Left ventricle myocardium superior (tissue), 1 donor: ENCODE results near the gene LRMDA. TPM values are rescaled to one million over a fixed set of nuclear protein-coding genes. Genes with fewer than 3 reads are reported as not detected.

Experiments
- ATAC-seq: fragments of 200-7000 bp; cut with Tn5 transposase; one replicate; pipeline ENCODE4 v1.9.1; 2020; ENCODE audit warnings: mild to moderate bottlenecking, moderate library complexity
- DNase-seq: peaks from one replicate; pipeline ENCODE4 v3.0.0-alpha.2; 2020
- intact Hi-C: fragments of 100-400 bp; cut with micrococcal nuclease; formaldehyde crosslinking; loops from one replicate; pipeline ENCODE4 v1.11.0; 2022
- total RNA-seq: library from RNA; stranded (reverse); fragmentation: NEBNext Ultra II Directional; extraction: Animal tissue kit (Norgen Biotek cat#: 25700); gene quantifications from one replicate; pipeline ENCODE4 v1.2.1, GENCODE V29; 2021
- donor health status: DM: no; HTN: yes; CAD: no; lungs with severe emphysema.

LRMDA gene
- total RNA-seq, 1 donor from 2014 or later, result 23.1 TPM

DNA sequence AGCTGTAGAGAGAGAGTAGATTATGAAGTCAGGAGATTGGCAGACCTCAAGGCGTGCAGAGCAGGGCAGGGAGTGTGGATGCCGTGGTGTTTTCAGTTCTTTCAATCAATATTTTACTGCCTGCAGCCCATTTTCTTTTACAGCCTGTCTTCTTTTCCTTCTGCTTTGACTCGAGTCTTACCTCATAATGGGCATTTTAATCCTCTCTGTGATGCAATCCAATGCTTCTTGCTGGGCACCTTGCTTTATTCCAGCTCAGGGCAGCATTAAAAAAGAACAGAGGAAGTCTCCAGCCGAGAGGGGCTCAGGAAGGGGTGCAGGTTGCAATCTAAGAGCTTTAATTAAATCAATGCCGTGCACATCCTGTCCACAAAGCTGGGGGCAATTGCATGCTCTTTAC is 839.0 kb downstream of the LRMDA start:
- DNase-seq, result no peak
- intact Hi-C loops, result no loop called here

DNA sequence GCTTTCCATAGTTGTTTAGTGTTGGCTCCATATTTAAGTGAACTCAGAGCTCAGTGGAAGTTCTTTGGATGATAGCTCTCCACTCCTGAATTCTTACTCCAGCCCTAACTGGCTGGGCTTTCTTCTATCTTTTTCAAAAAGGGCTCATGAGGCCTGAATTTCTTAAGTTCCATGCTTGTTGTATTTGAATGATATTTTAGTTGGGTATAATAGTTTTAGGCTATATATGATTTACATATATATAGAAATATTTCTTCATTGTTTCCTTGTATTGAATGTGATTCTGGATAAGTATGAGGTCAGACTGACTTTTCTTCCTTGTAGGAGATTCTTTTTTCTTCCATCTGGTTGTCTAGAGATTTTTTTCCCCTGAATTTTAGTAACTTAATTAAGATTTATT is 843.5 kb downstream of the LRMDA start:
- DNase-seq, result no peak
- intact Hi-C loops, result no loop called here
- no peak for ATAC-seq

More for the DNA sequence above, 839.0 kb downstream of the LRMDA start:
- no peak for ATAC-seq

DNA sequence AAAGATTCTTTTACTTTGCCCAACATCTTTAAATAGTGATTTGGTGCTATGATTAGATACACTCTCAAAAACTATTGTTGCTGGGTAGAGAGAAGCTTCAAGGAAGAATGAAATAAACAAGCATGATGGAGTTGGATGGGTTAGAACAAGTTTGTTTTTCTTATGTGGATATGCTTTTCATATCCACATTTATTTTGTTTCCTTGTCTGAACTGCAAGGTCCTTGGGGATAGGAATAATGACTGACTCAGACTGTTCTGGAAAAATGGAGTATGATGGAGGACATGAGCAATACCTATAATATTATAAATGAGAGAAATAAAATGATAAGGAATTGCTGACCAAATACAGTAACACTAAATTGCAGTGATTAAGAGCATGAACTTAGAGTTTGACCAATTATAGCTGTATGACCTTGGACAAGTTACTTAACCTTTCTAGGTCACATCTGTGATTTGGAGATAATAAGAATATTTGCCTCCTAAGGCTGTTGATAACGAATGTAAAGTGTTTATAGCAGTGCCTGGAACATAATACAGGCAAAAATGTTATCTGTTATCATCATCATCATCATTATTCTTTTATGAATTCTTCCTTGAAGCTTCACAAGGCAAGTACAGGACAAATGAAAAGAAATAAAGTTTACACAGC is 847.5 kb downstream of the LRMDA start:
- DNase-seq, result no peak
- intact Hi-C loops, result no loop called here
- no peak for ATAC-seq

DNA sequence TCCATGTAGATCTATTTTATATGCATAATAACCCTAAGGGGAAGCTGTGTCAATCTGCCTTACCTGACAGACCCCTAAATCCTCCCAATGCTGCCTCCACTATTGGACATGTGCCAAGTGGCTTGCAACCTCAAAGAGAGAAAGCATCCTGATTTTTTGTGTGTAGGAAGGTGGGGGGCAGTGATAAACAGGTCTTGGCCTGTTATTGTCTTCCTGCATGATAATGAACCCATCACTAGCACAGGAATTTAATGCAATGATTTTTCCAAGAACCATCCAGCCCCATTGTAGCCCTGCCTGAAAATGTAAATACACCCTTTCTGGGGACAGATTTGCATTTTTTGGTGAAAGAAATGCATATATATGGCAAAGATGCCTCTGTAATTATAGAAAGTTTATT is 850.2 kb downstream of the LRMDA start:
- ATAC-seq, result no peak
- intact Hi-C loops, result no loop called here
- DNase-seq, result no peak

DNA sequence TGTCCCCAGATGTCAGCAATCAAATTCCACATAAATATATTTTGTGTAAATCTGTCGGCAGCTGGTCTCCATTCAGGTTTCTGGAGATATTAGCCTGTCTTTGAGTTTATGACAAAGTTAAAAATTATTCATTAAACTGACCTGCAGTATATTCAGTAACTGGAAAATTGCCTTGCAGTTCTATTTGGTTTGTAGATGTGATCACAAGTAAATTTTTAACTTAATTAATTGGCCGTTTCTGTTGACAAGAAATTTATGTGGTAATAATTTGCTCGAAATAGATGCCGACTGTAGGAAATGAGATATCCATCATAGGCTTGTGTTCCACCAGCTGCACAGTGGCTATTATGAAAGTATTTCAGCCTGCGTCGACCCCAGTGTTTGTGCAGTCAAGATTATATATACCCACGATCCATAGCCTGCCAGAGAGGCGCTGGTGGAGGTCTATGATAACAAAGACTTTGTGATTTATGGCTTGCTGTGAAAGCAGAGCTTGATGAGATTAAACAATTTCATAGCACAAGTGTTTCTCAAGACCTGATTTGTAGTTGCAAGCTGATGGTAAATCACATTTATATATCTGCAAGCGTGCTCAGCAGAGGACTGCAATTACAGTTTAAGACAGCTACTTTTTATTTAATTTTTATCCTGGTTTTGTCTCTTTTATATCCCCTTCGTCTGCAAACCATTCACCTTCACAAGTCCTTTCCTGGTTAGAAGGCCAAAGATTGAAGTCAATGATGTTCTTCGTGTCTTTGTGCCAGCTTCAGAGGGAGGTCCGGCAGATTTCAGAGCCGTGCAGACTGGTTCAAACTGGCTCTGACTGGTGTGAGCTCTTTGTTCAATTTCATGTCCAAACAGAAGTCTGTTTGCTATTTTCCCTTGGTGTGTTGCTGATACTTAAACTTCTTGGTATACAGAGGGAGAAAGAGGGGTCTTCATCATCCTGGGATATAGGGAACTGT is 850.9 kb downstream of the LRMDA start:
- intact Hi-C loops, result no loop called here
- DNase-seq (no peak), ATAC-seq (no peak)

DNA sequence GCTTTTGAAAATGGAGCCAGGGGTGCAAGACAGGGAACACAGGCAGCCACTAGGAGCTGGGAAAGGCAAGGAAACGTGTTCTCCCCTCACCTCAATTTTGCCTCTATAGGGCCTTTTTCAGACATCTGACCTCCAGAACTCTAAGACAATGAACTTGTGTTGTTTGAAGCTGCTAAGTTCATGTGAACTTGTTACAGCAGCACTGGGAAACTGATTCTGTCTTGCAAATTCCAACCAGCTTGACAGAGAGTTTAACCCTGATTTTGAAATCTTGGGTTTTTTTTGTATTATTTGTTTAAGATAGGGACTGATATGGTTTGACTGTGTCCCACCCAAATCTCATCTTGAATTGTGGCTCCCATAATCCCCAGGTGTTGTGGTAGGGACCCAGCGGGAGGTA is 852.9 kb downstream of the LRMDA start:
- ATAC-seq (no peak), DNase-seq (no peak)
- intact Hi-C loops, result no loop called here

DNA sequence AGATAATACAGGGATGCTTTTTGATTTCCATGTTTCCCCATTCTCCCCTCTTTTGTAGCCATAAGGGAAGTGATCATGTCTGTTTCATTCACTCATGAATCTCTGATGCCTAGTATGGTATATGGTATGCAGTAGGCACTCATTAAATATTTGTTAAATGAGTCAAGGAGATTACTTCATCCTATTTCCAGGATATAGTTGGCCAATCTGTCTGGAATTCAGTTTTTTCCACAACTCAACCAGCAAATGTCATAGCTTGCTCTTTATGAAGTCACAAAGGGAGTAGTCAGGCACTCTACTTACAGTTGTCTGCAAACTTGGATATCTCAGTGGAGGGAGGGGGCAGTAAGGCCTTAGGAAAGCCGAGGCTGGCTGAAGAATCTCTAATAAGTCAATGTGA is 853.6 kb downstream of the LRMDA start:
- DNase-seq (no peak), ATAC-seq (no peak)
- intact Hi-C loops, result no loop called here

DNA sequence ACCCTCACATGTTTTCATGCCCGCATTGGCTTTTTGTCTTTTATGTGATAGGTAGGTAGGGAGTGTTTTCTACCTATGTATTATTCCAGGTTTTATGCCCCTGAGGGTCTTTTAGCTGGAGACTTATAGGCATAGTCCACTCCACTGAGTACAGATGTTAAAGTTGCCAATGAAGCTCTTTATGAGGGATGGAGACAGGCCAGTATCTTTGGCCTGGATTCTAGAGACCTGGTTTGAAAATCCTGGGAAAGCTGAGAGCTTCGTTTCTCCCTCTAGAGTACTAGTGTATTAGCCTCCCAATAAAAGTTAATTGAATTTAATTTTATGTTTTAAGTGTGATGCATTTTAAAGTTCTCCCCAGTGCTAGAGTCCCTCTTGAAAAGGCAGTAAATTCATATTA is 854.1 kb downstream of the LRMDA start:
- DNase-seq, result no peak
- ATAC-seq, result no peak
- intact Hi-C loops, result no loop called here

DNA sequence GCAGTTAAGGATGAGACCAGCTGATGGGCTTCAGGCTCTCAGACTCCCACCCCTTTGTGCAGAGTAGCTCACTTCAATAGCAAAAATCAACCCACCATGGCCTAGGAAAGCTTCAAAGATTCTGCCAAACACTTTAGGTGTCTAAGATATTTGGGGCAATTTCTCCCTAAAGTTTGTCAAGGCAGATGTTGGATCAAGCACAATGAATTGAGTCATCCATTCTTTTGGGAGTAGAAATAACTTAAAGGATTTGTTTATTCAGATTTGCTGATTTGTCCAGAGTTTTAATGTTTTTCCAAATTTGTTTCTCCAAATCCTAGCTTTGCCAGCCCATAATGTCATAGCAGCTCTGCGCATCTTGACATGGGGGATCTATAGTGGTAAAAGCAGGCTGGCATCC is 855.1 kb downstream of the LRMDA start:
- no peak for ATAC-seq
- intact Hi-C loops, result no loop called here
- no peak for DNase-seq

DNA sequence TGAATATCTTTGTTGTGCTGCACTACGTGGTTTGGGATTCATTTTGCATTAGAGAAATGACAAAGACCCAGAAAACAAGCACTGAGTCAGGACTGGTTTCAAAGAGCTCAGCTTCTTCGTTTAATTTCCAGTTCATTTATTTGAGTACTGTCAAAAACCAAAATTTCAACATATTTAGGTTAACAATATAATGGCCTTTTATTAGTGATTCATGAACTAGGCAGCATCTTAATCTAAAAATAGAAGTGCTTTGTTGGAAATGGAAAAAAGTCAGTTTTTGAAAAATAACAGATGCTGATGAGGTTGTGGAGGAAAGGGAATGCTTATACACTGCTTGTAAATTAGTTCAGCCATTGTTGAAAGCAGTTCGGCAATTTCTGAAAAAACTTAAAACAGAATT is 856.4 kb downstream of the LRMDA start:
- intact Hi-C loops, result no loop called here
- ATAC-seq, result no peak

DNA sequence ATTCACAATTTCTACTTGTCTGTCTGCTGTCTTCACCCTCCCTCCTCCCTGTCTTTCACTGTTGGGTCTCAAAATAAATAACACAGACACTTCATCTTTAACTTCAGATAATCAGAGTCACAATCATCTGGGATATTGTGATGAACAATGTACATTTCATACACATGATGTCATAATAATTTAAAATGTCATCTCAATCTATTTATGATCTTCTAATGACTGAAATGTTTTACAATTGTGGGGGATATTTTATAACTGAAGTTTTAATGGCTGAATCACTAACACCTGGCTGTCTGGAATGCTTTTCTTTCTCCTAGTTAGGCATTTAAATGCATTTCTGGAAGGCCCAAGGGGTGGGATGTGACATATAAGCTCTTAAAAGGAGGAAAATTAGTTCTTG is 859.8 kb downstream of the LRMDA start:
- no peak for DNase-seq
- intact Hi-C loops, result no loop called here
- no peak for ATAC-seq

More for the DNA sequence above, 856.4 kb downstream of the LRMDA start:
- DNase-seq, result no peak

DNA sequence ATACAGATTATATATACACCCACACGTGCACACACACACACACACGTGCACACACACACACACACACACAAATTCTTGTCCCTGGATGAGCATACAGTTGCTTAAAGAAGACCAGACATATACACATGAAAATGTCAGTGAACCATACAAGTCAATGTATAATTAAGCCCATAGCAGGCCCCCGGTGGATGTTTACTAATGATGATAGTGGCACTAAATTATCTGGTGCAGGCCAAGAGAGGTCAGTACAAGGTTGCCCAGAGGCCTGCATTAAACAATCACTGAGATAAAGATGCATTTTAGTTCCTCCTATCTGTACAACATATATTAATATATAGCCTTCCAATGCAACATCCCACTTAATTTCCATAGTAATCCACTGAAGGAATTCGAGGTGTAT is 860.5 kb downstream of the LRMDA start:
- intact Hi-C loops, result no loop called here
- DNase-seq (no peak), ATAC-seq (no peak)

DNA sequence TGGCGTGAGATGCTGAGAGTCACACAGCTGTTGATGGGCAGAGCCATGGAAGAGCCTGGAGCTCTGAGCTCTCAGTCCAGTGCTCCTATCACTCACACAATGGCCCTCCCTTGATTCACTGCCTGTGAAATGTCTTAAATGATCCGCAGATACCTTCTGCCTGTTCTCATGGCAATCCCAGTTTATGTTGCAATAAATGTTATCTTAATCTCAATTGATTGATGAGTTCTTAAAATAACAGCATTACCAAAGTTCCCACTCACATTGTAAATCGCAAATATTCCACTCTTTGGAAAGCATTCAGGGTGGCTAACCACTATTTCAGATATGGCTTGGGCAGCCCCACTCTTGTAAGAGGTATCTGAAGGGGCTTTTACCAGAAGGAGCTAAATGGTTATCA is 865.5 kb downstream of the LRMDA start:
- DNase-seq, result no peak
- no peak for ATAC-seq
- intact Hi-C loops, result no loop called here

DNA sequence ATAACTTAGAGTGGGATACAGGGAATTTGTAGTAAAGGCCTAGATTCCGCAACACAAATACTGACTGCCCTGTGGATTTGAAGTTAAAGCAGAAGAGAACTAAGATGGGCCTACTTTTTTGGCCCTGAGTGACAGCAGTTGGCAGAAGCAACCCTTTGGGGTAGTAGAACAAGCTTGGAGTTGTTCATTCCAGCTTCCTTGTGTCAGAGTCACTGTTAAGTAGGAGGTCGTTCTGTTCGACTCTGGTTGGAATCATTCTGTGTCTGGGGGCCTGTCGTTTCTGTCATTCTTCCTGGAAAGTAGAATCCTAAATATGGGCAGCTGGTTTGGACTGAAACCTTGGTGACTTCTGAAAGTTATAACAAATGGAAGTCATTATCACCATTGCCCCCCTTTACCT is 865.9 kb downstream of the LRMDA start:
- no peak for DNase-seq
- no peak for ATAC-seq
- intact Hi-C loops, result no loop called here

DNA sequence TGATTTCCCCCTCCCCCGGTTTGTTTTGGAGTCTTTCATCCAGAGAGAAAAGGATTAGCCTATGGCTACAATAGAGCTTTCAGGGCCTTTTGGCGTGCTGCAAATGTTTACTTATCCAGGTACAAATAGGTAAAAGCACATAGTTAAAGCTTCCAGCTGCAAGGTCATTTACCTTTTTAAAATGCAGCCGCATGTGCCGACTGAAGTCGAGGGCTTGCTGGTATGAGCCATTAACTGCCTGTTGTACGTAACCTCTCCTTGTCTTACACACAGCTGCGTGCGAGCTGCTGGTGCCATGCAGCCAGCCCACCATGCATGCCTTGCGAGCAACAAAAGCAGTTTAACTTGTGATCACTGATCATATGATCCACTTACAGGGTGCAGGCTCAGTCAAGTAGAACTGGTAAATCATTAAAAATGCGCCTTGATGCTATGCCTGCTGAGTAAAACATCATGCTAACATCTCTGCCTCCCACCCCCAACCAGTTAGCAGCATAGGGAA is 866.4 kb downstream of the LRMDA start:
- ATAC-seq, result no peak
- intact Hi-C loops, result no loop called here
- DNase-seq, result no peak

DNA sequence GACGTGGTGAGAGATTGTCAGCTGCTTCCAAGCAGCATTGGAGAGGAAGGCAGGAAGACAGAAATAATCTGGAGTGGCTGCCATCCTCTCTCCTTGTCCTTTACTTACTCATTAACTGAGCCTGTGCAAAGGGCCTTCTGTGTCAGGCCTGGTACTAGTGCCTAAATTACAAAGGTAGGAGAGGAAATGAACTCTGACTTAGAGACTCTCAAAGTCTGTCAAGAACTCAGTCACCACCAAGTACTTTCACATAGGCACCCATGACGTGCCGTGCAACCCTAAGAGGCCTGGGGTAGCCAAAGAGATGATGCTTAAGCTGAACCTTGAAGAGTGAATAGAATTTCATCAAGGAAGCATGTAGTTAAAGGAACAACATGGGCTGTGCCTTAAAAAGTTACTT is 866.9 kb downstream of the LRMDA start:
- intact Hi-C loops, result no loop called here

DNA sequence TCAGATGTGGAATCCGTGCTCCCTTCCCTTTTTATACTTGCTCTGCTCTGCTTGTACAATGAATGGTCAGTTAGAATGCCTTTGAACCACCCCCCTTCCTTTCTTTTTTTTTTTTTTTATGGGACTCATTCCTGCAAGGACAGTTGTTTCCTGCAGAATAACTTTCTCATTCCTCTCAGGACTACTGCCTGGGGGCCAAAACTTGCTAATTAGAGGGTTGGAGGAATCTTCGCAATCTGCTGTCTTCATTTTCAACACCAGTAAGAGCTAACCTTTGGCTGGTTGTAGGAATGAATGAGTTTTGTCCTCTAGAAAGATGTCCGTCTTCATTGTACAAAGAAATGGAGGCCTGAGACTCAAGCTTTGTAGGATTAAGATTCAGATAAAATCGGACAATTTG is 868.1 kb downstream of the LRMDA start:
- ATAC-seq (no peak), DNase-seq (no peak)
- intact Hi-C loops, result no loop called here

More for the DNA sequence above, 866.9 kb downstream of the LRMDA start:
- DNase-seq, result no peak
- ATAC-seq, result no peak

DNA sequence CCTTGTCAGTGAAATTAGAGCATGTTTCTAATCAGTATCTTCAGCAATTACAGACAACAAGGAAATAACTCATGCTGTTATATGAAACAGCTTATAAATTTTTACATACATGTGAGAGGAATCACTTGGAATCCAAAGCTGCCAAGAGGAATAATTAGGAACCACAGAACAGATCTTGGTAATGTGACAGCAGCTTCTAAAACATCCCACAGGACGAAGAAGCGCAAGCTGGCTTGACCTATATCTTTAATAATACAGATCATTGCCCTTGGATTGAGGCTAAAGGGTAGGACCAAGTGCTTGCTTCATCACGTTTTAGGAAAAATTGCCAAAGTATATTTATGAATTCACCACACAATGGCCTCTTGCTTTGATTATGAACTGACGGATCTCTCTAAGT is 869.8 kb downstream of the LRMDA start:
- no peak for ATAC-seq
- no peak for DNase-seq
- intact Hi-C loops, result loop anchor here (10.0 kb wide), 1 partner anchor 896 kb away; the partner anchor contains the start of gene ZNF503

DNA sequence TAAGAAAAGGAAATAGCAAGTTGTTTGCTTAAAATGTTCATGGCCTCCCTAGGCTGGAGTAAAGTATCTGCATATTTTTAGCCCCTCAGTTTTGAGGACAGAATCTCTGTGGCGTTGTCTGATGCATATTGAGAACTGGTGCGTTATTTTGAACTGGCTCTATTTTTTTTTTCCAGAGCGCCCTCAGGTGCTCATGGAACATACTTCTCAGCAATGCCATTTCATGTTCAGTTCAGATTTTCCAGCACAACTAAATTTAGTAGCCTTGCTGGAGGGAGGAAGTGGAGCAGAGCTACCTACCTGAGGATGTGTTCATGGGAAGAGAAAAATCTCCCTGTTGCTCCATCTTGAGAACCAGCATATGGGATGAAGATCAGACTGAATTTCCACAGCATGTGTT is 870.5 kb downstream of the LRMDA start:
- no peak for ATAC-seq
- no peak for DNase-seq
- intact Hi-C loops, result loop anchor here (10.0 kb wide), 1 partner anchor 897 kb away; the partner anchor contains the start of gene ZNF503

DNA sequence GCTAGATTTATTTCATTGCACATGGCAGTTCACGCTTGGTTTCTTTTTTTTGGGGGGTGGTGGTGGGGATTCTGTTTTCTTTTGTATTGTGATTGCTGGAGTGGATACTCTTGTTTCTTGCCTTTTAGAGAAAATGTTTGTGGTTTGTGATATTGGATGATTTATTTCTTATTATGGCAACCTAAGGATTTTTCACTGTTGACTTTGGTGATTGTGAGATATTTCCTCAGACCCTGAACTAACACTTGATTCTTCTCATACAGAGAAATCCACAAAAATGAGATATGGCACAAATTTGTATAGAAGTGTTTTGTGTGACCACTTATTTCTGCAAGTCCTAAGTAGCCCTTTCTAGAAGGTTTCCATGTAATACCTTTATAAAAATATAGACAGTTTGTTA is 871.1 kb downstream of the LRMDA start:
- intact Hi-C loops, result loop anchor here (10.0 kb wide), 1 partner anchor 898 kb away; the partner anchor contains the start of gene ZNF503
- ATAC-seq (no peak), DNase-seq (no peak)
